PC-9 (cell line): ENCODE data around the gene SMTNL2. TPM values are rescaled to one million over a fixed set of nuclear protein-coding genes. Genes with fewer than 3 reads are reported as not detected.

Experiments used
- BruUV-seq: library from RNA; stranded (reverse); fragments of 400-500 nt; replicated peaks from 2 replicates; lab custom pipeline; 2021; lab: Mats Ljungman, UMichigan
- CTCF ChIA-PET: fragments of 300-600 bp; sonication (Branson Sonifier 250); formaldehyde crosslinking; loops from one replicate; lab custom pipeline; 2022; ENCODE audit warnings: antibody characterized with exemption; lab: Charles Lee
- POLR2A ChIA-PET: fragments of 300-600 bp; sonication (Branson Sonifier 250); formaldehyde crosslinking; loops from one replicate; lab custom pipeline; 2022; ENCODE audit warnings: antibody characterized with exemption; ENCODE audit not compliant: unreplicated experiment; lab: Charles Lee
- DNase-seq, 2 experiments: peaks; one replicate each; pipeline versions ENCODE4 v3.0.0 to v3.0.0-alpha.2; 2015 to 2022; ENCODE audit warnings: mixed read lengths in 1 of 2
- H2AFZ ChIP-seq: fragments of 200-600 bp; sonication (generic); 2 replicates; pipeline ENCODE4 v1.8.1; 2017; ENCODE audit warnings: antibody characterized with exemption
- H3F3A ChIP-seq: fragments of 200-600 bp; sonication (generic); 2 replicates; pipeline ENCODE4 v1.8.1; 2017; ENCODE audit warnings: antibody characterized with exemption, mild to moderate bottlenecking, low read depth; ENCODE audit not compliant: insufficient read depth
- H3K27ac ChIP-seq: fragments of 200-600 bp; sonication (generic); 2 replicates; pipeline ENCODE4 v1.6.1; 2016; ENCODE audit warnings: mixed run types
- H3K27me3 ChIP-seq: fragments of 200-600 bp; sonication (generic); 2 replicates; pipeline ENCODE4 v1.6.1; 2016; ENCODE audit warnings: low read depth, mixed run types; ENCODE audit not compliant: insufficient read depth
- H3K36me3 ChIP-seq: fragments of 200-600 bp; sonication (generic); 2 replicates; pipeline ENCODE4 v1.6.1; 2016; ENCODE audit warnings: low read depth, mixed run types
- H3K4me1 ChIP-seq: fragments of 200-600 bp; sonication (generic); replicated peaks from 2 replicates; pipeline ENCODE4 v1.6.1; 2016; ENCODE audit warnings: mixed run types; ENCODE audit not compliant: insufficient read depth
- H3K4me2 ChIP-seq: fragments of 200-600 bp; sonication (generic); 2 replicates; pipeline ENCODE4 v1.6.1; 2017; ENCODE audit warnings: mixed run types
- H3K4me3 ChIP-seq: fragments of 200-600 bp; sonication (generic); 2 replicates; pipeline ENCODE4 v1.6.1; 2016; ENCODE audit warnings: mixed run types
- H3K79me2 ChIP-seq: fragments of 200-600 bp; sonication (generic); 2 replicates; pipeline ENCODE4 v1.6.1; 2017; ENCODE audit warnings: low read depth, mixed run types
- H3K9me2 ChIP-seq: fragments of 200-600 bp; sonication (generic); 2 replicates; pipeline ENCODE4 v1.8.1; 2017; ENCODE audit warnings: mild to moderate bottlenecking; ENCODE audit not compliant: insufficient read depth
- H3K9me3 ChIP-seq: fragments of 200-600 bp; sonication (generic); 2 replicates; pipeline ENCODE4 v1.8.1; 2016; ENCODE audit warnings: low read depth; ENCODE audit not compliant: insufficient read depth
- H4K20me1 ChIP-seq: fragments of 200-600 bp; sonication (generic); 2 replicates; pipeline ENCODE4 v1.8.1; 2017; ENCODE audit not compliant: insufficient read depth
- EZH2 ChIP-seq: fragments of 200-600 bp; sonication (generic); IDR thresholded peaks from 2 replicates; pipeline ENCODE4 v1.8.0; 2017; ENCODE audit warnings: antibody characterized with exemption, low read depth
- intact Hi-C: fragments of 100-400 bp; cut with micrococcal nuclease; formaldehyde crosslinking; loops from one replicate; pipeline ENCODE4 v1.10.0; 2022; ENCODE audit not compliant: unreplicated experiment
- total RNA-seq: library from RNA; stranded (reverse); gene quantifications from 2 replicates; pipeline ENCODE4 v1.2.3, GENCODE V29; 2021
- TF ChIP-seq, protein P1 (sequence below): fragments of 200-600 bp; sonication (generic); conservative IDR thresholded peaks from 2 replicates; pipeline ENCODE4 v1.6.1; 2017; ENCODE audit warnings: mixed run types, antibody characterized with exemption, mild to moderate bottlenecking, moderate library complexity

SMTNL2 gene
- total RNA-seq, 1 experiment from 2014 or later, result not detected

DNA sequence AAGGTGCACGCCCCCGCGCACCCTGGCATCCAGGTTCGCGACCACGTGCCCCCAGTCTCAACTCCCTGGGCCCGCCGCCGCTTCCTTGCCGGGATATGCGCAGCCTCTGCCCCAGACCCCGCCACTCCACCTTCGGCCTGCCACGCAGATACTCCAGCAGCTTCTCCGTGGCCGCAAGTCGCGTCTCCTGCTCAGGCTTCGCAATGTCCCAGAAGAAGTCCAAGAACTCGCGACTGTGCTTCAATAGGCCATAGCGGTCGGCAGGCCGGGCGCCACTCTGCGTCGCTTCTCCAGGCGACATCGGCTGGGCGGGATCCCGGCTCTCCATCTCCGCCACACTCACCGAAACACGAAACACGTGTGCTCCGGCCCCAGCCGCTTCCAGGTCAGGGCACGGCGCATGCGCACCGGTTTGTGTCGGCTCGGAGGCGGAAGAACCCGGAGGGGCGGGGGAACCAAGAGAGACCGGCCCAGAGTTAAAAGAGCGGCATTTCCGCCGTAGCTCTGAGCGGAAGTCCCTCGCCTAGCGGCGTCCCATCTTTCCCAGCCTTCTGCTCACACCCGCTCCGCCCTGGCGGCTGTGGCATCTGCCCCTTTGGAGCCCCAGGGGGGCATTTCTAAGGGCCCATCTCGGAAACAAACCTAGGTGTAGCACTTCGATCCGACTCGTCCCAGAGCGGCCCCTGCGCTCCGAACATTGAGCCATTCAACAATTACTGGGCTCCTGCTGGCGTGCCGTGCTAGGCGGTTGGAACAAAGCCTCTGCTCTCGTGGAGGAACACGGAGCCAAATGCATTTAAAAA lies 29.1 kb upstream of the SMTNL2 start, which contains the start of gene MYBBP1A:
MYBBP1A (minus strand) TSS at position 388 of the 803 bp plus-strand sequence; CDS start at position 328, 60 bp downstream.
- DNase-seq, result peak; percentile 90 to 97
- H3K27ac ChIP-seq, result peak within 1 kb of the TSS; percentile 23
- H3K79me2 ChIP-seq, result peaks cover 45% of the 10 kb centered on the region
- no peaks in the 10 kb centered on the region for H3K9me2 ChIP-seq
- peaks cover 36% of the 10 kb centered on the region for H3K36me3 ChIP-seq
- H3F3A ChIP-seq, result peaks cover 20% of the 10 kb centered on the region
- peak within 1 kb of the TSS; percentile 89 for H2AFZ ChIP-seq
- no peaks in the 10 kb centered on the region for H3K27me3 ChIP-seq
- H3K9me3 ChIP-seq, result no peaks in the 10 kb centered on the region
- intact Hi-C loops, result loop anchor here (2.0 kb wide), 2 partner anchors 40 to 78 kb away; no protein-coding TSS in a partner anchor
- H4K20me1 ChIP-seq, result no peaks in the 10 kb centered on the region; the same call in 1 of the 2 replicates
- TF ChIP-seq EZH2, result no peak
- TF ChIP-seq, protein P1, sequence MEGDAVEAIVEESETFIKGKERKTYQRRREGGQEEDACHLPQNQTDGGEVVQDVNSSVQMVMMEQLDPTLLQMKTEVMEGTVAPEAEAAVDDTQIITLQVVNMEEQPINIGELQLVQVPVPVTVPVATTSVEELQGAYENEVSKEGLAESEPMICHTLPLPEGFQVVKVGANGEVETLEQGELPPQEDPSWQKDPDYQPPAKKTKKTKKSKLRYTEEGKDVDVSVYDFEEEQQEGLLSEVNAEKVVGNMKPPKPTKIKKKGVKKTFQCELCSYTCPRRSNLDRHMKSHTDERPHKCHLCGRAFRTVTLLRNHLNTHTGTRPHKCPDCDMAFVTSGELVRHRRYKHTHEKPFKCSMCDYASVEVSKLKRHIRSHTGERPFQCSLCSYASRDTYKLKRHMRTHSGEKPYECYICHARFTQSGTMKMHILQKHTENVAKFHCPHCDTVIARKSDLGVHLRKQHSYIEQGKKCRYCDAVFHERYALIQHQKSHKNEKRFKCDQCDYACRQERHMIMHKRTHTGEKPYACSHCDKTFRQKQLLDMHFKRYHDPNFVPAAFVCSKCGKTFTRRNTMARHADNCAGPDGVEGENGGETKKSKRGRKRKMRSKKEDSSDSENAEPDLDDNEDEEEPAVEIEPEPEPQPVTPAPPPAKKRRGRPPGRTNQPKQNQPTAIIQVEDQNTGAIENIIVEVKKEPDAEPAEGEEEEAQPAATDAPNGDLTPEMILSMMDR, result 0 out of 2 replicates have a peak, but pooled peaks have one; percentile 26
- peak within 1 kb of the TSS; percentile 94 for H3K4me3 ChIP-seq
- peaks cover 15% of the 10 kb centered on the region for H3K4me1 ChIP-seq
- peak within 1 kb of the TSS; percentile 97 for H3K4me2 ChIP-seq
- ChIA-PET POLR2A (interaction anchor here (0.6 to 1.0 kb wide), 3 partner anchors 41 to 73 kb away, joined by 3 to 4 read pairs (median 3); no protein-coding TSS in a partner anchor), CTCF (interaction anchor here (0.6 kb wide), 1 partner anchor 23 kb away, joined by 4 read pairs; no protein-coding TSS in a partner anchor)
- BruUV-seq, result TSS peak; percentile 28

- peak overlapping the region; percentile 97 for H3K4me2 ChIP-seq
- POLR2A ChIA-PET, result interaction anchor here (0.6 kb wide), 1 partner anchor 42 kb away, joined by 4 read pairs; no protein-coding TSS in a partner anchor
- H4K20me1 ChIP-seq, result no peaks in the 10 kb centered on the region; the same call in 1 of the 2 replicates
- peak overlapping the region; percentile 94 for H3K4me3 ChIP-seq
- BruUV-seq, result no TSS peak
- H3K9me2 ChIP-seq, result no peaks in the 10 kb centered on the region
- peaks cover 15% of the 10 kb centered on the region for H3K4me1 ChIP-seq
- intact Hi-C loops, result loop anchor here (2.0 kb wide), 2 partner anchors 41 to 79 kb away; no protein-coding TSS in a partner anchor
- CTCF ChIA-PET, result interaction anchor here (0.6 kb wide), 1 partner anchor 22 kb away, joined by 4 read pairs; no protein-coding TSS in a partner anchor
- H3K79me2 ChIP-seq, result peaks cover 36% of the 10 kb centered on the region
- H2AFZ ChIP-seq, result peak overlapping the region; percentile 89
- peaks cover 11% of the 10 kb centered on the region for H3F3A ChIP-seq
- no peaks in the 10 kb centered on the region for H3K27me3 ChIP-seq
- peaks cover 26% of the 10 kb centered on the region for H3K36me3 ChIP-seq
- no peak overlapping the region for H3K27ac ChIP-seq
- H3K9me3 ChIP-seq, result no peaks in the 10 kb centered on the region
- no peak for DNase-seq
- TF ChIP-seq, protein P1, result no peak
- TF ChIP-seq EZH2, result no peak
Observed at GRCh38 chr17:4555873-4556759, 28.2 kb upstream of the SMTNL2 start.

- Histone ChIP-seq H3K27me3 (no peaks in the 10 kb centered on the region), H3K4me2 (no peak overlapping the region), H3K9me2 (no peaks in the 10 kb centered on the region), H3F3A (peaks cover 12% of the 10 kb centered on the region), H3K4me1 (peaks cover 15% of the 10 kb centered on the region), H4K20me1 (no peaks in the 10 kb centered on the region), H3K79me2 (peaks cover 32% of the 10 kb centered on the region), H3K4me3 (no peak overlapping the region), H3K27ac (no peak overlapping the region), H3K36me3 (peaks cover 18% of the 10 kb centered on the region), H3K9me3 (no peaks in the 10 kb centered on the region), H2AFZ (no peak overlapping the region)
- CTCF ChIA-PET, result no interaction called here
- DNase-seq, result no peak
- no TSS peak for BruUV-seq
- TF ChIP-seq EZH2, result no peak
- TF ChIP-seq, protein P1, result no peak
- intact Hi-C loops, result no loop called here
- POLR2A ChIA-PET, result no interaction called here
Observed at GRCh38 chr17:4556996-4557395, 27.3 kb upstream of the SMTNL2 start.
